22Rv1 (cell line): ENCODE data around the gene PRPF8.
"Not testable (repeated sequence)": the region's sequence is repeated elsewhere in the genome, so short reads cannot be mapped to it uniquely, and the experiment has no call there.

Experiments used
- CTCF ChIP-seq: fragments of 450-650 bp; IDR thresholded peaks from 2 replicates; pipeline ENCODE4 v1.5.1; 2017; ENCODE audit warnings: mild to moderate bottlenecking
- ZFX ChIP-seq: fragments of 450-650 bp; IDR thresholded peaks from 2 replicates; pipeline ENCODE4 v1.6.1; 2017; ENCODE audit warnings: antibody characterized with exemption, borderline replicate concordance

- not testable (repeated sequence) for TF ChIP-seq CTCF, ZFX
These were observed 31.9 kb downstream of the PRPF8 start for GRCh38 chr17:1652794-1653193.
